ENCODE results near the gene IFITM5.

- no peak for TF ChIP-seq CTCF (IDR thresholded peaks at IDR 0.05; ENCODE audit: low read depth, low read length, poor library complexity, severe bottlenecking)
- no peak for TF ChIP-seq EZH2phosphoT487 (IDR thresholded peaks at IDR 0.05; ENCODE audit: borderline replicate concordance, low read length)
Measured at GRCh38 chr11:272195-272930, 27.0 kb downstream of the IFITM5 start.

Measured in DOHH2 (cell line).